HG03097 (cell line): ENCODE measurements around the gene HBQ1.
"Not testable (repeated sequence)": the region's sequence is repeated elsewhere in the genome, so short reads cannot be mapped to it uniquely, and the experiment has no call there.

Experiments used
- ATAC-seq: cut with Tn5 transposase; IDR thresholded peaks from one replicate; pipeline ENCODE4 v1.9.1; 2021; ENCODE audit not compliant: unreplicated experiment, low FRiP score

Gene HBQ1

DNA sequence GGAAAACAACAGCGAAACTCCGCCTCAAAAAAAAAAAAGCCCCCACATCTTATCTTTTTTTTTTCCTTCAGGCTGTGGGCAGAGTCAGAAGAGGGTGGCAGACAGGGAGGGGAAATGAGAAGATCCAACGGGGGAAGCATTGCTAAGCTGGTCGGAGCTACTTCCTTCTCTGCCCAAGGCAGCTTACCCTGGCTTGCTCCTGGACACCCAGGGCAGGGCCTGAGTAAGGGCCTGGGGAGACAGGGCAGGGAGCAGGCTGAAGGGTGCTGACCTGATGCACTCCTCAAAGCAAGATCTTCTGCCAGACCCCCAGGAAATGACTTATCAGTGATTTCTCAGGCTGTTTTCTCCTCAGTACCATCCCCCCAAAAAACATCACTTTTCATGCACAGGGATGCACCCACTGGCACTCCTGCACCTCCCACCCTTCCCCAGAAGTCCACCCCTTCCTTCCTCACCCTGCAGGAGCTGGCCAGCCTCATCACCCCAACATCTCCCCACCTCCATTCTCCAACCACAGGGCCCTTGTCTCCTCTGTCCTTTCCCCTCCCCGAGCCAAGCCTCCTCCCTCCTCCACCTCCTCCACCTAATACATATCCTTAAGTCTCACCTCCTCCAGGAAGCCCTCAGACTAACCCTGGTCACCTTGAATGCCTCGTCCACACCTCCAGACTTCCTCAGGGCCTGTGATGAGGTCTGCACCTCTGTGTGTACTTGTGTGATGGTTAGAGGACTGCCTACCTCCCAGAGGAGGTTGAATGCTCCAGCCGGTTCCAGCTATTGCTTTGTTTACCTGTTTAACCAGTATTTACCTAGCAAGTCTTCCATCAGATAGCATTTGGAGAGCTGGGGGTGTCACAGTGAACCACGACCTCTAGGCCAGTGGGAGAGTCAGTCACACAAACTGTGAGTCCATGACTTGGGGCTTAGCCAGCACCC lies 5.0 kb upstream of the HBQ1 start:
- ATAC-seq, result no peak

DNA sequence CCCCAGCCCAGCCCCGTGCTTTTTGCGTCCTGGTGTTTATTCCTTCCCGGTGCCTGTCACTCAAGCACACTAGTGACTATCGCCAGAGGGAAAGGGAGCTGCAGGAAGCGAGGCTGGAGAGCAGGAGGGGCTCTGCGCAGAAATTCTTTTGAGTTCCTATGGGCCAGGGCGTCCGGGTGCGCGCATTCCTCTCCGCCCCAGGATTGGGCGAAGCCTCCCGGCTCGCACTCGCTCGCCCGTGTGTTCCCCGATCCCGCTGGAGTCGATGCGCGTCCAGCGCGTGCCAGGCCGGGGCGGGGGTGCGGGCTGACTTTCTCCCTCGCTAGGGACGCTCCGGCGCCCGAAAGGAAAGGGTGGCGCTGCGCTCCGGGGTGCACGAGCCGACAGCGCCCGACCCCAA lies 4.3 kb upstream of the HBQ1 start:
- ATAC-seq, result not testable (repeated sequence)

DNA sequence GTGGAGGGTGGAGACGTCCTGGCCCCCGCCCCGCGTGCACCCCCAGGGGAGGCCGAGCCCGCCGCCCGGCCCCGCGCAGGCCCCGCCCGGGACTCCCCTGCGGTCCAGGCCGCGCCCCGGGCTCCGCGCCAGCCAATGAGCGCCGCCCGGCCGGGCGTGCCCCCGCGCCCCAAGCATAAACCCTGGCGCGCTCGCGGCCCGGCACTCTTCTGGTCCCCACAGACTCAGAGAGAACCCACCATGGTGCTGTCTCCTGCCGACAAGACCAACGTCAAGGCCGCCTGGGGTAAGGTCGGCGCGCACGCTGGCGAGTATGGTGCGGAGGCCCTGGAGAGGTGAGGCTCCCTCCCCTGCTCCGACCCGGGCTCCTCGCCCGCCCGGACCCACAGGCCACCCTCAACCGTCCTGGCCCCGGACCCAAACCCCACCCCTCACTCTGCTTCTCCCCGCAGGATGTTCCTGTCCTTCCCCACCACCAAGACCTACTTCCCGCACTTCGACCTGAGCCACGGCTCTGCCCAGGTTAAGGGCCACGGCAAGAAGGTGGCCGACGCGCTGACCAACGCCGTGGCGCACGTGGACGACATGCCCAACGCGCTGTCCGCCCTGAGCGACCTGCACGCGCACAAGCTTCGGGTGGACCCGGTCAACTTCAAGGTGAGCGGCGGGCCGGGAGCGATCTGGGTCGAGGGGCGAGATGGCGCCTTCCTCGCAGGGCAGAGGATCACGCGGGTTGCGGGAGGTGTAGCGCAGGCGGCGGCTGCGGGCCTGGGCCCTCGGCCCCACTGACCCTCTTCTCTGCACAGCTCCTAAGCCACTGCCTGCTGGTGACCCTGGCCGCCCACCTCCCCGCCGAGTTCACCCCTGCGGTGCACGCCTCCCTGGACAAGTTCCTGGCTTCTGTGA lies 3.5 kb upstream of the HBQ1 start, which contains the start of gene HBA1:
TSS of gene HBA1 (plus strand) at position 204 of the 906 bp plus-strand sequence. CDS start at position 241, 37 bp downstream.
- not testable (repeated sequence) for ATAC-seq

DNA sequence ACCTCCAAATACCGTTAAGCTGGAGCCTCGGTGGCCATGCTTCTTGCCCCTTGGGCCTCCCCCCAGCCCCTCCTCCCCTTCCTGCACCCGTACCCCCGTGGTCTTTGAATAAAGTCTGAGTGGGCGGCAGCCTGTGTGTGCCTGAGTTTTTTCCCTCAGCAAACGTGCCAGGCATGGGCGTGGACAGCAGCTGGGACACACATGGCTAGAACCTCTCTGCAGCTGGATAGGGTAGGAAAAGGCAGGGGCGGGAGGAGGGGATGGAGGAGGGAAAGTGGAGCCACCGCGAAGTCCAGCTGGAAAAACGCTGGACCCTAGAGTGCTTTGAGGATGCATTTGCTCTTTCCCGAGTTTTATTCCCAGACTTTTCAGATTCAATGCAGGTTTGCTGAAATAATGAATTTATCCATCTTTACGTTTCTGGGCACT lies 2.9 kb upstream of the HBQ1 start:
- no peak for ATAC-seq

DNA sequence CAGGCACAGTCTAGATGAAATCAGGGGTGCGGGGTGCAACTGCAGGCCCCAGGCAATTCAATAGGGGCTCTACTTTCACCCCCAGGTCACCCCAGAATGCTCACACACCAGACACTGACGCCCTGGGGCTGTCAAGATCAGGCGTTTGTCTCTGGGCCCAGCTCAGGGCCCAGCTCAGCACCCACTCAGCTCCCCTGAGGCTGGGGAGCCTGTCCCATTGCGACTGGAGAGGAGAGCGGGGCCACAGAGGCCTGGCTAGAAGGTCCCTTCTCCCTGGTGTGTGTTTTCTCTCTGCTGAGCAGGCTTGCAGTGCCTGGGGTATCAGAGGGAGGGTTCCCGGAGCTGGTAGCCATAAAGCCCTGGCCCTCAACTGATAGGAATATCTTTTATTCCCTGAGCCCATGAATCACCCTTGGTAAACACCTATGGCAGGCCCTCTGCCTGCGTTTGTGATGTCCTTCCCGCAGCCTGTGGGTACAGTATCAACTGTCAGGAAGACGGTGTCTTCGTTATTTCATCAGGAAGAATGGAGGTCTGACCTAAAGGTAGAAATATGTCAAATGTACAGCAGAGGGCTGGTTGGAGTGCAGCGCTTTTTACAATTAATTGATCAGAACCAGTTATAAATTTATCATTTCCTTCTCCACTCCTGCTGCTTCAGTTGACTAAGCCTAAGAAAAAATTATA lies 2.1 kb upstream of the HBQ1 start:
- no peak for ATAC-seq

DNA sequence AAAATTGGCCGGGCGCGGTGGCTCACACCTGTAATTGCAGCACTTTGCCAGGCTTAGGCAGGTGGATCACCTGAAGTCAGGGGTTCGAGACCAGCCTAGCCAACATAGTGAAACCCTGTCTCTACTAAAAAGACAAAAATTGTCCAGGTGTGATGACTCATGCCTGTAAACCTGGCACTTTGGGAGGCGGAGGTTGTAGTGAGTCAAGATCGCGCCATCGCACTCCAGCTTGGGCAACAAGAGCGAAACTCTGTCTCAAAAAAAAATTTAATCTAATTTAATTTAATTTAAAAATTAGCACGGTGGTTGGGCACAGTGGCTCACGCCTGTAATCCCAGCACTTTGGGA lies 1.6 kb upstream of the HBQ1 start:
- ATAC-seq, result no peak

DNA sequence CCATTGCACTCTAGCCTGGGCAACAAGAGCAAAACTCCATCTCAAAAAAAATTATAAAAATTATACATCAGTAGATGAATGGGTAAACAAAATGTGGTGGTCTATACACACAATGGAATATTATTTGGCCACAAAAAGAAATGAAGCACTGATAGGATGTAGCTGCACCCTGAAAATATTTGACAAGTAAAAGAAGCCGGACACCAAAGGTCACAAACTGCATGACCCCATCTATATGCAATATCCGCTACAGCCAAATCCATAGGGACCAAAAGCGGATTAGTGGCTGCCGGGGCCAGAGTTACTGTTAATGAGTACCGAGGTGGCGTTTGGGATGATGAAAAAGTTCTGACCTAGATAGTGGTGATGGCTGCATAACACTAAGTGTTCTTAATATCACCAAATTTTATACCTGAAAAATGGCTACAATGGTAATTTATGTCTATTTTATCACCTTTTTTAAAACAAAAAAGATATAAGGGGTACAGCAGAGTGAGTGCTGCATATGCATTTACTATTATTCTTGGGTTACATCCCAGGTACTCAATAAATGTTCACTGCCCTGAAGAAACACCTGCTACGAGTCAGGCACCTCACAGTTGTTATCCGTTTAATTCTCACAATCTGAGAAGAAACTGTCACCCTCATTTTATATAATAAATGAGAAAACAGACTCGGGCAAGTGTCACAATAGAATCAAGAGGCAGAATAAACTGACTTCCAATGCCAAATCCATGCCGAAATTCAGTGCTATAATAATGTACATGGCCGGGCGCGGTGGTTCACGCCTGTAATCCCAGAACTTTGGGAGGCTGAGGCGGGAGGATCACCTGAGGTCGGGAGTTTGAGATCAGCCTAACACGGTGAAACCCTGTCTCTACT lies 807 bp upstream of the HBQ1 start:
- ATAC-seq, result no peak

DNA sequence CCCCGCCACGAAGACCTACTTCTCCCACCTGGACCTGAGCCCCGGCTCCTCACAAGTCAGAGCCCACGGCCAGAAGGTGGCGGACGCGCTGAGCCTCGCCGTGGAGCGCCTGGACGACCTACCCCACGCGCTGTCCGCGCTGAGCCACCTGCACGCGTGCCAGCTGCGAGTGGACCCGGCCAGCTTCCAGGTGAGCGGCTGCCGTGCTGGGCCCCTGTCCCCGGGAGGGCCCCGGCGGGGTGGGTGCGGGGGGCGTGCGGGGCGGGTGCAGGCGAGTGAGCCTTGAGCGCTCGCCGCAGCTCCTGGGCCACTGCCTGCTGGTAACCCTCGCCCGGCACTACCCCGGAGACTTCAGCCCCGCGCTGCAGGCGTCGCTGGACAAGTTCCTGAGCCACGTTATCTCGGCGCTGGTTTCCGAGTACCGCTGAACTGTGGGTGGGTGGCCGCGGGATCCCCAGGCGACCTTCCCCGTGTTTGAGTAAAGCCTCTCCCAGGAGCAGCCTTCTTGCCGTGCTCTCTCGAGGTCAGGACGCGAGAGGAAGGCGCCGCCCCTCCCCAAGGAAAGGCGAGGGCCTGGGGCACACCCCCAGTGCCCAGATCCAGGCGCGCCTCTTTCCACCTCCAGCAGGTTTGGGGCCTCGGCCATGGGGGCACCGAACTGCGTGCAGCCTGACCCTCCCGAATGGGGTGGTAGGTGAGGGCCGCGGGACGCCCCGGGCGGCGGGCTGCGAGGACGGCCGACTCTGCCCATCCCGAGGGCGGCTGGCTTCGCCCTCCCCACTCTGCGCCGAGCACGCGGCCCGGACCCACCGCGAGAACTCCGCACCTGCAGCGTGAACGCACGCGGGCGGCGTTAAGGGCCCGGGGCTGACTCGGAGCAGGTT lies 664 bp downstream of the HBQ1 start:
- peak; percentile 16 for ATAC-seq

DNA sequence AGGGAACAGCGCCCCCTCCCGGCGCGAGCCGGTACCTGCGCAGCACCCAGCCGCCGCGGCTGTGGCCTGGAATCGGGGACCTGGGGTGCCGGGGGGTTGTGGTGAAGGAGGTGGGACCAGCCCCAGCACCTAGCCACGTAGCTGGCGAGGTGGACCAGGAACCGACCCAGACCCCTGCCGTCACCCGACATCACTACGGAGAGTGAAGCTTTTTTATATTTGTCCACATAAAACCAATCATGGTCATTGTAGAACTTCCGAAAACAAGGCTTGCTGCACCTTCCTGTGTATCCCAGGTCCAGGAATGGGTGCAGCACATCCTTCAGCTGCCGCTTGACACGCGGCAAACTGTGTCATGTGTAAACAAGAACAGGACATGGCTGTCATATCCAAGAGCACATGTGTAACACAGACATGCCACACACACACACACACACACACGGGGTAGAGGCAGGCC lies 1.3 kb downstream of the HBQ1 start:
- peak; percentile 64 for ATAC-seq

DNA sequence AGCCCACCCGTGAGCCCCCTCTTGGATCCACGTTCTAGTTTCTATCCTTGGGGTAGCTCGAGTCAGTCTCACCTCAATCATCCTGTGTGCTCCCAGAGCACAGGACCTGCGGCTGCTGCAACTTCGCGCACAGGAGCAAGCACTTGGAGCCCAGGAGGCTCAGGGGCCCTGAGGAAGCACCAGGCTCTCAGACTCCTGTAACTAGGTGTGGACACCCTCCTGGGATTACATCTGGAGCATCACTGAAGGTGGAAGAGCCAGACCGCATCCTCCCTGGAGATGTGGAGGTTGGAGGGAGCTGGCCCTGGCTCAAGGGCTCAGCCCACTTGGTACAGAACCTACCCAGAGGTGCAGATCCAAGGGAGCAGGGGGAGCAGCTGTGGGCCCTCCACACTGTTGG lies 2.7 kb downstream of the HBQ1 start:
- no peak for ATAC-seq

DNA sequence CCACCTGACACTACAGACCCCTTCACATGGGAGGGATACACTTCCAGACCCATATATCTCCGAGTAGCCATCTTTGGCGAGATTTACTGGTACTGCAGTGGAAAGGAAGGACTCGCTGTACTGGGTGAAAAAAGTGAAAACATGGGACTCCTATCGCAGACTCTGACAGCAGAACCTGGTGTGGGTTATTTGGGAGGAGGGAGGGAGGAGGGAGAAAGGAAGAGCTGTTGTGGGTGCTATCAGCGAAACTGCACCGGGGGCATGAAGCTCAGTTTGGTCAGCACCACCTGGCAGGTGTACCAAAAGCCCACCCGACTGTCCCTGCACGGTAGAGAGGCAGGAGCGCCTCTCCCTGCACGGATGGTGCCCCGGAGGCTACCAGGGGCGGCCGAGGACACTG lies 5.0 kb downstream of the HBQ1 start:
- no peak for ATAC-seq

DNA sequence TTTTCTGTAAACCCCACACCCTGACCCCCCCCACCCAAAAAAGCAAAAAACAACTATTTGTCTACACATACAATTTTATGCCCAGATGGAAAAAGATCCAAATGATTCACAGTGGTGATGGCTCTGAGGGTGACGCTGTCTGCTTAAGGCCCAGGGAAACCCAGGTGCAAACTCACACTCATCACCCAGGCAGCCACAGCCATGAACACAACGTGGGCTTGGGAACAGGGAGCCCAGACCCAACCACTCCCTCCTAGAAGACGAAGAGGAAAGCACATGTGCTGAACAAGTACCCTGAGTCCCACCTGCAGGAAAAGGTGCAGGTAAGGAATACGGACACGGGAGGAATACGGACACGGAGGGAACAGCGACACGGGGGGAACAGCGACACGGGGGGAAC lies 5.4 kb downstream of the HBQ1 start:
- no peak for ATAC-seq

DNA sequence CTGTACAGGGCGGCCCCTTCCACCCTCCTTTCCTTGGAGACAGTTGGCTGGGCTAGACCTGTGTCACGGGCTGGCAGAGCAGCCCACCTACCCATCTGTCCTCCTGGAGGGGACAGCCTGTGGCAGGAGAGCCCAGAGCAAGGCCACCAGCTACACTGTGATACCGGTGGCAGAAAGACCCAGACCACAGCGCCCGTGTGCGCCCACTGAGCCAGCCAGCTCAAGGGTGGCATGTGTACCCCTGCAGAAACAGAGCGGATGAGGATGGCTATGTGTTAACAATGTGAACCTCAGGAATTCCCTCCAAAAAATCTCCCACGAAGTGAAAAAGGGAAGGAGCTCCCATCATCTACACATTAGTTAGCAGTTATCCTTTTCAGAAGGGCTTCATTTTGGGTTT lies 7.1 kb downstream of the HBQ1 start:
- ATAC-seq, result no peak

DNA sequence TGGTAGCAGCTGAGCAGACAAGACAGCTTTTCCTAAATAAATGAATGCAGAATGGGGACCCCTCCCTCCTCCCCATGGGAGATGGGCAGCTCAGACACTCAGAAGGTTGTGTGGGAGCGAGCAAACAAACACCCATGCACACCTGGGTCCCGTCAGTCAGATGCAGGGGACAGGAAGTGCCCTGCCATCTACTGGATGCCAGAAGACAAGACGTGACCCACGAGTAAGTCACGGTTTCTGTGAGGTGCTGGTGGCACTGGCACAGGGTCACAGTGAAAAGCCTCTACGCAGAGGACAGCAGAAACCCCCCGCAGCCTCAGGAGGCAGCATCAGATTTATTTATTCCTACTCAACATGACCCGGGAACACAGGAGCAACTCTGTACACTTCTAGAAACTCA lies 8.4 kb downstream of the HBQ1 start:
- ATAC-seq, result no peak

DNA sequence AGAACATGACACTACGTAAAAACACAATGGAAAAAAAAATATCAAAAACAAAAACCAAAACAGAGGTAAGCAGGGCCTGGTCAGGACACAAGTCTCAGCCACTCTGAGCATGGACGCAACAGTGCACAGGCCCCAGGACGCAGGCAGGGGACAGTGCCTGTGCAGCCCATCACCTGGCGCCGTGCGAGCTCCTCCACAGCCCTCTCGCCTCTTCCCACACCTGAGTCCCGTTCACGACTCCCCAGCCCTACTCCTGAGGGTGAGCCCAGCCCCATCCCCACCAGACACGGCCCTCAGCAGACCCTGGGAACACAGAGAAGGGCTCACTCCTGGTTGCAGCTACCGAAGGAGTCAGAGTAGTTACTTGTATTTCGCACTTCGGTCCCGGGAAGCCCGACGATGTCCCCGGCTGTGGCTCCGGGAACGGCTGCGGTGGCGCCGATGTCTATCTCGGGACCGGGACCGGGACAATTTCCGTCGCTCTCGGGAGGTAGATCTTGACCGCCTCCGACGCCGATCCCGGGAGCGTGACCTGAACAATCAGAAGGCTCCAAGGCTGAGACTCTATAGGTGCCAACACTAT lies 9.4 kb downstream of the HBQ1 start:
- ATAC-seq, result no peak

DNA sequence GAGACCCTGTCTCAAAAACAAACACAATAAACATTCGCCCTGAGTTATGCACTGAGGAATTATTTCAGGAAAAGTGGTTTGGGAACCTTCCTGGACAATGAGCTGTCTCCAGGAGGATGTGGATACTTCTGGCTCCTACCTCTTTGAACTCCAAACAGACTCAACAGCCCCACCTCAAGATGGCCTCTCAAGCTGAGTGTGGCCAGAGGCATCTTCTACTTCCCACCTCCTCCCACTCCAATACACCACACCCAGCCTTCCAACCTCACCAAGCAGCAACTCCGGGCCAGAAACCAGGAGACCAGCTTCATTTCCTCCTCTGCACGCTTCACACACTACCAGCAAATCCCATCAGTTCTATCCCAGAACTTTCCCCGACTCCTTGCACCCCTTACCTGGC lies 11.6 kb downstream of the HBQ1 start:
- no peak for ATAC-seq

DNA sequence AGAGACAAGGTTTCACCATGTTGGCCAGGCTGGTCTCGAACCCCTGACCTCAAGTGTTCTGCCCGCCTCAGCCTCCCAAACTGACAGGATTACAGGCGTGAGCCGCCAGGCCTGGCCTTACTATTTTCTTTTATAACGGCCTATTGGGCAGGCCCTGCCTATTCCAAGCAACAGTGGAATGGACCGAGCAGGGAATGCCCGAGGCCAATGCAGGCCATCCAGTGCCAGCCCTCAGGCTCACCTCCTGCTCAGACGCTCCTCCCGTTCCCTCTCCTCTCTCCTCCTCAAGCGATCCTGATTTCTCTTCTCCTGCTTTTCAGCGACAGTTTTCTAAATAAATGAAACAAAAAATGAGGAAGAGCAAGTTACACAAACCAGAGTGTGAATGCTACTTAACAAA lies 12.4 kb downstream of the HBQ1 start:
- ATAC-seq, result no peak

DNA sequence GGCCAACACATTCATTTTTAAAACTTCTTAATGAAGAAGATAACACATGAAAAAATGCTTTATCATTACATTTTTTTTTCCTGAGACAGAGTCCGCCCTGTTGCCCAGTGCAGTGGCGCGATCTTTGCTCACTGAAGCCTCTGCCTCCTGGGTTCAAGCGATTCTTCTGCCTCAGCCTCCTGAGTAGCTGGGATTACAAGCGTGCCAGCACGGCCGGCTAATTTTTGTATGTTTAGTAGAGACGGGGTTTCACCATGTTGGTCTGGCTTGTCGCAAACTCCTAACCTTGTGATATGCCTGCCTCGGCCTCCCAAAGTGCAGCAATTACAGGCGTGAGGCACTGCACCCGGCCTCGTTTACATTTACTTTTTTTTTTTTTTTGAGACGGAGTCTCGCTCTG lies 13.2 kb downstream of the HBQ1 start:
- no peak for ATAC-seq

DNA sequence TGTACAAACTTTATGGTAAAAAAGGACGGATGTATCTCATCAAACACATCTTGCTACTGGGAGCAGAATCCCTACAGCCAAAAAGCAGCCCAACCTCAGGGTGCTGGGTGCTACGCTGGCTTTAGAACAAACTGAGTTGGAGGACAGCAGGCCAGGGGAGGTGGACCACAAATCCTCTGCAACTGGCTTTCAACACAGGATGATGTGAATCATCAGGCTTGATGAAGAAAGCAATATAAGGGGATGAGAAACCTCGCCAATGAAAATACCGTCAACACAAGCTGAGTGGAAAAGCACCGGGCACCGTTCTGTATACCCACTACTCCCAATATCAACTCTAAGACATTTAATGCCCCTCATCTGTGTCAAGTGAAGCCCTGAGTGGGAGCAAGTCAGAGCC lies 14.3 kb downstream of the HBQ1 start:
- no peak for ATAC-seq
